GM03348 (cell line): ENCODE data around the gene FAM151B.
"Not testable (repeated sequence)": the region's sequence is repeated elsewhere in the genome, so short reads cannot be mapped to it uniquely, and the experiment has no call there.

Source experiments
- DNase-seq: peaks from one replicate; pipeline ENCODE4 v3.0.0; 2012; ENCODE audit warnings: low spot score

FAM151B gene, protein sequence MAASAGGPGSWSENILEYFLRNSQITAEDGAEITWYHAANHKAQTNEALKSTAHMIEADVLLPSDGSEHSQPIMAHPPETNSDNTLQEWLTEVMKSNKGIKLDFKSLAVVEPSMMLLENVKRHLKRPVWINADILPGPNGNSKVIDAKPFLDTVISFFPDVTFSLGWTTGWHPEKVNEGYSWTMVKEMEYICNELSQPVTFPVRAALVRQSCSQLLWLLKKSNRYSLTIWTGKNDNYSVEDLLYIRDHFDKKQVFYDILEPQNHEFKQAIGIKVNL

DNA sequence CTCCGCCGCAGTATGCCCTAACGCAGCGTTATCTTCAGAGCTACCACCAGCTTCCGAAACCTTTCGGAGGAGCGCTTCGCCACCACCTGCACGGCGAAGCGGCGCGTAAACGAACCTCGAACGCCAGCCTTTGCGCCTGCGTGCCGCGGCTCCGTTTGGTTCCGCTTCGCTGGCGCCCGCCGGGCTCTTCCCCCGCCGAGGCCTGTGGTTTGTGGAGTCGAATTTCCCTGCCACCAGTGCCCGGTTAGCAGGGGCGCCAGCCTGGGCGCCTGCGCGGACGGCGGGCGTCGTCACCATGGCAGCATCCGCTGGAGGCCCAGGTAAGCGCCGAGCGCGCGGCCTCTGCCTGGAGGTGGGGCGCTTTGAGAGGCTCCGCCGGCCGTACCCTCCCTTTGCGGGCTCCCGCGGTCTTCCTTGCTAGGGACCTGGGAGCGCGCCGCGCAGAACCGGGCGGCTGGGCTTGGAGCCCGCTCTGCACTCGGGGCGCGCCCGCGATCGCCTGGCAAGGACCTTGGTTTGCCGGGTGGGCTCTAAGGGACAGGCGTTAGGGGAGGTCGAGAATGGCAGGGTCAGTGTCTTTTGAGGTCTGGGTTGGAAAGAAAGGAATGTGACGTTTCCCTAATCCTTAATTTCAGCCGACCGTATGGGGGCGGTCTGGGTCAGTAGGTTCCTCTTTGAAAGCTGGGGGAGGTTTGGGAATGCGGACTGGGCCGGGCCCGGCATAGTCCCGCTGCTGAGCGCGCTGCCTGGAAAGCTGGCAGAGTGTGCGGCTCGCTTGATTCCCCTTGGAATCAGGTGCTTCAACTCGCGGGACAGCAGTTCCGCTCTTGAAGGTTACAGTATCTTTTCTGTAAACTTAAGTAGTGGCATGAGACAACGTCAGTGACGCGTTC, at the start of gene FAM151B:
Gene FAM151B, plus strand, starts transcription at position 272 of the 893 bp plus-strand sequence. Its CDS starts 24 bp downstream, at position 296.
- peak; percentile 95 for DNase-seq

DNA sequence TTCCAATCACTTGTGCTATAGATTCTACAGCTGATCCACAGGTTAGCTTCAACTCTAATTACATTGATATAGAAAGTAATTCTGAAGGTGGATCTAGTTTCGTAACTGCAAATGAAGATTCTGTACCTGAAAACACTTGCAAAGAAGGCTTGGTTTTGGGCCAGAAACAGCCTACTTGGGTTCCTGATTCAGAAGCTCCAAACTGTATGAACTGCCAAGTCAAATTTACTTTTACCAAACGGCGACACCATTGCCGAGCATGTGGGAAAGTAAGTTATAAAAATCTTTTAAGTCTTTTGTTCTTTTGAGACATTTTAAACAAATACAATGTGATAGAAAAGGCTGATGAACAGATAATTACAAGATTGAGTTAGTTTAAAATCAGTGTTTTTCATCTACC, 49.2 kb upstream of the FAM151B start:
- no peak for DNase-seq

DNA sequence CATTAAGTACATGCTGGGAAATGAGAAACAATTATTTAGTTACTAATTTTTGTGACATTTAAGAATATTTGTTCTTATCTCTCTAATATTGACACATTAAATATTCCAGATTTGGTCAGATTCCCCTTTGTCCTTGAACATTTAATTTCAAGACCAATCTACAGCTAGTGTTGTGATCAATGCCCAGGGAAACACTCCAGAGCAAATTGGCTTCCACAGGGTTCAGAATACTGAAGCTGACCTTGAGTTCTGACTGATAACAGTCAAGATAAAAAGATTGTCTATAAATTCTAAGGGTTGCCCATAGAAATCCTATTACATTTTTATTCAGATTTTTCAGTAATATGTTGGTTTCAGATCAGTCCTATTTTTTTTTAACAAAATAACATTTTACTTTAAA, 48.7 kb upstream of the FAM151B start:
- DNase-seq = no peak

DNA sequence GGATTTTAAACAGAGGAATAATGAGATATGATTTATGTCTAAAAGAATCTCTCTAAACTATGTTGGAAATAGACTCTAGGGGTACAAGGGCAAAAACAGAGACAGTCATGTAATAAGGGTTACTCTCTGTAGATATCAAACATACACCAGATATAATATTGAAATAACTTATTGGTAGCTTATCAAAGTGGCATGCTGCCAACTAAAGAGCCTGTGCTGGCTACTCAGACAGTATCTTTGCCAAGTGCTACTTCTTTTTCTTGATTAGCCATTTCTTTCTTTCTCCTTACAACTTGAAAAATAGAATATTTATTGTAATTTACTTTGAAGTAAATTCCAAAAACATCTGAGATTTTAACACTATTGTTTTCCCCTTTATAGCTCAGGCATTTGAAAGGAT, 45.2 kb upstream of the FAM151B start:
- DNase-seq = no peak

DNA sequence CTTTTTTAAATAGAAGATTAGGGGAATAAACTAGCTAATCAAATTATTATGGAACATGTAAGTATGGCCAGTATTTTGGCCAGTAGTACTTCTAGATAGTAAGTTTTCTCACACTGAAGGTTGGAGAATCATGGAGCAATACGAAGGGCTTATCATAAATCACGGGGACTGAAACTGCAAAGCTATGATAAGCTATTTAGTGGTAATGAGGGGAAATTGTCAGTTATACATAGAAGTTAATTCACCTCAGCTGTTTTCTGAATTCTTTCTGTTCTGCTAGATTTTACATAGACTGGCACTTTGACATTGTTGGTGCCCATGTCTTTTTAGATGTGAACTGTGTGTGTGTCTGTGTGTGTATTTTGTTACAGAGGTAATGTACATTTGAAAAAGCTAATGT, 34.5 kb upstream of the FAM151B start:
- DNase-seq = no peak

DNA sequence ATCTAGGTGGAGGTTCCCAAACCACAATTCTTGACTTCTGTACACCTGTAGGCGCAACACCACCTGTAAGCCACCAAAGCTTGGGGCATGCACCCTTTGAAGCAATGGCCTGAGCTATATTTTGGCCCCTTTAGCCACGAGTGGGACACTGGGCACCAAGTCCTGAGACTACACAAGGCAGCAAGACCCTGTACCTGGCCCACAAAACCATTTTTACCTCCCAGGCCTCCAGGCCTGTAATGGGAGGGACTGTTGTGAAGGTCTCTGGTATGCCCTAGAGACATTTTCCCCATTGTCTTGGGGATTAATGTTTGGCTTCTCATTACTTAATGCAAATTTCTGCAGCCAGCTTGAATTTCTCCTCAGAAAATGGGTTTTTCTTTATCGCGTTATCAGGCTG, 24.6 kb upstream of the FAM151B start:
- no peak for DNase-seq

DNA sequence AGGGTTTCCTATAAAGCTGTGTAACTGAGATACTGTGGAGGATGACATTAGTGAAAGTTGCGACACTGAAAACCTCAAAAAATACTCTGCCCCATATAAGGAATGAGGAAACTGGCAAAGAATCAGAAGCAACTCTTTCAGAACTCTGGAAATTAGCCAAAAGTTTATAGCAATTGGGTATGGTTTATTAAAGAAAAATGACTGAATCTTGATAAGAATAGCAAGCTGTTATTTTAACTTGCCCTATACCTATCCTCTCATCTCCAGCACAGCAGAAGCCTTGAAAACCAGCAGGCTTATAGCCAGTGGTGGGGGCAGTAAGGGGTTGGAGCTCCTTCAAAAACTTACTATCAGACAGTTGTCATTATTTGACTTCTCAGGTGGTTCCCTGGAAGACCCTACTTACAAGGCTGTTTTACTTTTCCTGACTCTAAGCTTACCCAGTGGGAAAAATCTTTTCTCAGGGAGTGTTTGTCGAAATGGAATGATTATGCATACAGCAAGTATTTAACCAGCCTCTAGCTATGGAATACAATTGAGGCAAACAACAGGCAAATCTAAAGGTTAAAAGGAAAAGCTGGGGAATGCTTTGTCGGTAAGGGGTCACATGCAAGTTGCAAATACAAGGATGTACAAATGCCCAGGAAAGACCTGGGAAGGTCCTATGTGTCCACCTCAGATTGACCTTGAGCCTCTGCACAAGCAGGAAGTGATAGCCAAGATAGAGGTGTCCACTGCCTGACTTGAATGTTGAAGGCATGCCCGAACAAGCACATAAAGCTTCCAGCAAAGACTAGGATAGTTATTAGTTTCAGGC, 21.0 kb upstream of the FAM151B start:
- peak; percentile 51 for DNase-seq

DNA sequence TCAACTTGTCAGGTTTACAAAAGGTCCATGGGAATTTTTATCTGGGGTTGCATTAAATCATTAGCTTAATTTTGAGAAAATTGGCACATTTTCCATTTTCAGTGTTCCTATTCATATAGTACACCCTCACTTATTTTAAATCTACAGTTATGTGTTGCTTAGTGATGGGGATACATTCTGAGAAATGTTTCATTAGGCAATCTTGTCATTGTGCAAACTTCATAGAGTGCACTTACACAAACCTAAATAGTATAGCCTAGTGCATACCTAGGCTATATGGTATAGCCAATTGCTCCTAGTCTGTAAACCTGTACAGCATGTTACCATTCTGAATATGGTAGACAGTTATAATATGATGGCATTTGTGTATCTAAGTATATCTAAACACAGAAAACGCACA, 19.8 kb upstream of the FAM151B start:
- DNase-seq = no peak

DNA sequence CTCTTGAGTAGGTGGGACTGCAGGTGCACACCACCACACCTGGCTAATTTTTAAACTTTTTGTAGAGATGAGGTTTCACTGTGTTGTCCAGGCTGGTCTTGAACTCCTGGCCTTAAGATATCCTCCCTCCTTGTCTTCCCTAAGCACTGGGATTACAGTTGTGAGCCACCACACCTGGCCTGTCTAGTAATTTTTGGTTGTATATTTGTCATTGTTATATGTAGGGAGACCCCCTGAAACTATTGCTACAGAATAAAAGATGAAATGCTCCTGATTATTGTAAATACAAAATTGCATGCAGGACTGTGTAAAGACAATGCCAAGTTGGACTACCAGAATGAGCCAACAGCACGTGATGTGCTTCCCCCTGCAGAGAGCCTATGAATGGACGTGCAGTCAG, 17.3 kb upstream of the FAM151B start:
- not testable (repeated sequence) for DNase-seq

DNA sequence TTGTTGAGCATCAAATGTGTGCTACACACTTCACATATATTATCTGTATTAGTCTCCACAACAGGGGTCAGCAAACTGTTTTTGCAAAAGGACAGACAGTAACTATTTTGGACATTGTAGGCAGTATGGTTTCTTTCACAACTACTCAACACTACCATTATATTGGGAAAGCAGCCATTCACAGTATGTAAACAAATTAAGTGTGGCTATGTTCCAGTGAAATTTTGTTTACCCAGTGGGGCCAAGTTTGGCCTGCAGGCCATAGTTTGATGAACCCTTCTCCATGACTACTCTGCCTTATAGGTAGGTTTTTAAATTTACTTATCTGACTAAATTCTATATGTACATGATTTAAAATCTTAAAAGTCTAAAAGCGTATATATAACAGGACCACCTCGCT, 13.0 kb upstream of the FAM151B start:
- DNase-seq = no peak

DNA sequence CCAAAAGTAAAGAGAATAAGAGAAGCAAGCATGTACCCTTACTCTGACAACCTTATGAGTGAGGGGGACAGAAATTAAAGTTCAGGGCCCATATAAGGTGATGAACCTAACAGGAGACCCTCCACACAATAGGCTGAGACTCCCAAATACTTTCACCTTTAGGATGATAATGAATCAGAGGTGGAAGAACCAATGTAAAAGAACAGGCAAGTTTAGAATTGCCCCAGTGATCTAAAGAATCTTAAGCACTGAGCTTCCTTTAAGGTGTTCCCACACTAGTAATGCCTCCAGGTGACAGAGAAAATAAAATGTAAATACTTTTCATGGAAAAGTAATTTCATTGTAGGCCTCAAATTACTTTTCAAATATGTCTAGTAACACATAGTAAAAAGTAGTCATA, 8.2 kb upstream of the FAM151B start:
- no peak for DNase-seq

DNA sequence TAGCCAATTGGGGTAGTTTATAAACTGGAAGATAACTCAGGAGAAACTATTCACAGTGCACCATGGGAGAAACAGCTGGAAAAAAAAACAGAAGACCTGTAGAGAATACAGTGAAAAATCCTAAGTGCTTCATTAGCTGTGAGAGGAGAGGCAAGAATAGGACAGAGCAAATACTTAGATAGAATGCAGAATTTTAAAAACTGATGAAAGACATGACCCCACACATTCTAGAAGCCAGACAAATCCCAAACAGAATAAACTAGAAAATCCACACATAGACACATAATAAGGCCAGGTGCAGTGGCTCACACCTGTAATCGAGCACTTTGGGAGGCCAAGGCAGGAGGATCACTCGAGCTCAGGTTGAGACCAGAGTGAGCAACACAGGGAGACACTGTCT, 7.5 kb upstream of the FAM151B start:
- no peak for DNase-seq

DNA sequence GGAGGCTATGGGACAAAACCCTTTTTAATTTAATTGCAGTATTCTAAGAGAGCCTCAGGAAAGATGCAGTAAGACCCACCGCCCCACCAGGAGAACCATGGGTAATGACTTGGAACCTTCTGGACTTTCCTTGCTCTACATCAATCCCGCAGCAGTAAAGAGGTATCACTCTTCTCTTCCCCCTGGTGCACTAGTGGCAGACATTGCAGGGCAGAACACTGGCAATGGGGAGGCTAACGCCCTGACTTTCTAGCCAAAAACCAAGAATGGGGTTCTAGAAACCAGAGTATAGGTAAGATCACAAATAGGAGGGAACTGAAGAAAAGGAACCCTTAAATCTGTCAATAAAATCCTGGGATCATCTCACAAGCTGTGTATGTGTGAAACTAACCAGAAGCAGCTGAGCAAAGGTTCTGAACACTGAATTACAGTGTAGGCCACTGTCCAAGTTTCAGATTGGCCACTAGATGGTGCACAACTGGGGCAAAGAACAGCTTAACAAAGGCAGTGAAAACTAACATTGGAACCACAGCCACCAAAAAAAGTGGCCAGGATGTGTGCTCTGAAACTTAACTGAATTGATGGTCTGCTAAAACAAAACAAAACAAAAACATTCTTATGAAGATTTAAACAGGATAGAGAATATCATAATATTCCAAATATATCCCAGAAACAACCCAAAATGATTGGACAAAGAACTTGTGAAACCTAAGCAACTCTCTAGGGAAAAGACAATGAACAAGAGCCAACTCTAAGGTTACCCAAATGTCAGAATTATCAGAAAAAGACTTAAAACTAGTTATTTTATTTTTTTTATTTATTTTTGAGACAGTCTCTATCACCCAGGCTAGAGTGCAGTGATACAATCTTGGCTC, 6.6 kb upstream of the FAM151B start:
- peak; percentile 70 for DNase-seq

DNA sequence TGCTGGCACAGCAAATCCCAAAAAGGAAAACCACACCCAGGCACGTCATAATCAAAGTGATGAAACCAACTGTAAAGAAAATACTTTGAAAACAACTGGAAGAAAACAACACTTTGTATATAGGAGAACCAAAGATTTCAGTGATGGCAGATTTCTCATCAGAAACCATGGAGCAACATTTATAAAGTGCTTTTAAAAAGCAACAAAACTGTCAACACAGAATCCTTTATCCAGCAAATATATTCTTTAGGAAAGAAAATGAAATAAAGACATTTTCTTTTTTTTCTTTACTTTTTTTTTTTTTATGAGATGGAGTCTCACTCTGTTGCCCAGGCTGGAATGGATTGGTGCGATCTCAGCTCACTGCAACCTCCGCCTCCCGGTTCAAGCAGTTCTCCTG, 5.3 kb upstream of the FAM151B start:
- no peak for DNase-seq

DNA sequence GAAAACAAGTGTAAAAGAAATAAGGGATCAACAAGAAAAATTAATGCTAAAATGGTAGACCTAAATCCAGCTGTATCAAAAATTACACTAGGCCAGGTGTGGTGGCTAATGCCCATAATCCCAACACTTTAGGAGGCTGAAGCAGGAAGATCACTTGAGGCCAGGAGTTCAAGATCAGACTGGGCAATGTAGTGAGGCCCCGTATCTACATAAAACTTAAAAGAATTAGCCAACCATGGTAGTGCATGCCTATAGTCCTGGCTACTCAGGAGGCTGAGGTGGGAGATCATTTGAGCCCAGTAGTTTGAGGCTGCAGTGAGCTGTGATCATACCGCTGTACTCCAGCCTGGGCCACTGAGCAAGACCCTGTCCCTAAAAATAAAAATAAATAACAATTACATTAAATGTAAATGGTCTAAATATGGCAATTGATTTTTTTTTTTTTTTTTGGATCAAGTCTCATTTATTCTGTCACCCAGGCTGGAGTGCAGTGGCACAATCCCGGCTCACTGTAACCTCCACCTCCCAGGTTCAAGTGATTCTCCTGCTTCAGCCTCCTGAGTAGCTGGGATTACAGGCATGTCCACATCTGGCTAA, 4.2 kb upstream of the FAM151B start:
- DNase-seq = no peak

DNA sequence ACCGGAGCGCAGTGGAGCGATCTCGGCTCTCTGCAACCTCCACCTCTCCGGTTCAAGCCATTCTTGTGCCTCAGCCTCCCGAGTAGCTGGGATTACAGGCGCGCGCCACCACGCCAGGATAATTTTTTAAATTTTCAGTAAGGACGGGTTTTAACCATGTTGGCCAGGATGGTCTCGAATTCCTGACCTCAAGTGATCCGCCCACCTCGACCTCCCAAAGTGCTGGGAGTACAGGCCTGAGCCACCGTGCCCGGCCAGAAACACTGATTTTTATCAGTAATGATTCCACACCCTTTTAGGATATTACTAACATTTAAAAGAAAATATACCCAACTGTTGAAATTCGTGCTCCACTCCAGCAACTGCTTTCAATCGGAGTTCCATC, 464 bp upstream of the FAM151B start:
- no peak for DNase-seq

DNA sequence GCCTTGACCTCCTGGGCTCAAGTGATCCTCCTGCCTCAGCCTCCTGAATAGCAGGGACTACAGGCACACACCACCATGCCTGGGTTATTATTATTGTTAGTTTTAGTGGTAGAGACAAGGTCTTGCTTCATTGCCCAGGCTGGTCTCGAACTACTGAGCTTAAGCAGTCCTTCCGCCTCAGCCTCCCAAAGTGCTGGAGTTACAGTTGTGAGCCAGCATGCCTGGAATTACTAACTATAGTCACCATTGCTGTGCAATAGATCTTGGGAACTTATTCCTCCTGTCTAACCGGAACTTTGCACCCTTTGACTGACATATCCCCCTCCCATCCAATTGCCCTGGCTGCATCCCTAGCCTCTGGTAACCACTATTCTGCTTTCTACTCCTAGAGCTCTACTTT, 3.4 kb downstream of the FAM151B start:
- DNase-seq = no peak

DNA sequence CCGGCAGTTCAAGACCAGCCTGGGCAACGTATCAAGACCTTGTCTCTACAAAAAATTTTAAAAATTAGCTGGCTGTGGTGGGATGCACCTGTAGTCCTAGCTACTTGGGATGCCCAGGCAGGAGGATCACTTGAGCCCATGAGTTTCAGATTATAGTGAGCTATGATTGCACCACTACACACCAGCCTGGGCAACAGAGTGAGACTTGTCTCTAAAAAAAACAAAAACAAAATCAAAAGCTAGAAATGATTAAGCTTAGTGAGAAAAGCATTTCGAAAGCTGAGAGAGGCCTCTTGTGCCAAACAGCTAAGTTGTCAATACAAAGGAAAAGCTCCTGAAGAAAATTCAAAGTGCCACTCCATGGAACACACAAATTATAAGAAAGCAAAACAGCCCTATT, 4.8 kb downstream of the FAM151B start:
- no peak for DNase-seq

DNA sequence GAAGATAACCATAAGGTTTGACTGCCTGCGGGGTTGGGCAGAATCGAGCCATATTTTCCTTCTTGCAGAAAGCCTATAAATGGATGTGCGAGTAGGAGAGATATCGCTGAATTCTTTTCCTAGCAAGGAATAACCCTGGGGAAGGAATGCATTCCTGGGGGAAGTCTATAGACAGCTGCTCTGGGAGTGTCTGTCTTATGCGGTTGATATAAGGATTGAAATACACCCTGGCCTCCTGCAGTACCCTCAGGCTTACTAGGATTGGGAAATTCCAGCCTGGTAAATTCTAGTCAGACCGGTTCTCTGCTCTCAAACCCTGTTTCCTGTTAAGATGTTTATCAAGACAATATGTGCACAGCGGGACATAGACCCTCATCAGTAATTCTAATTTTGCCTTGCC, 5.5 kb downstream of the FAM151B start:
- DNase-seq = not testable (repeated sequence)

DNA sequence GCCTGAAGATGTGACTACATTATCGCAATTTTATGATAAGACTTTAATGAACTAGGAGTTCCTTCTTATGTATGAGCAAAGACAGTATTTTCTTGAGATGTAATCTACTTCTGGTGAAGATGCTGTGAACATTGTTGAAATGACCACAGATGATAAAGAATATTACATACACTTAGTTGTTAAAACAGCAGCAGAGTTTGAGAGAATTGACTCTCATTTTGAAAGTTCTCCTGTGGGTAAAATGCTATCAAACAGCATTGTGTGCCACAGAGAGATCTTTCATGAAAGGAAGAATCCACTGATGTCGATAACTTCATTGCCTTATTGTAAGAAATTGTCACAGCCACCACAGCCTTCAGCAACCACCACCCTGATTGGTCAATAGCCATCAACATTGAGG, 8.0 kb downstream of the FAM151B start:
- no peak for DNase-seq

DNA sequence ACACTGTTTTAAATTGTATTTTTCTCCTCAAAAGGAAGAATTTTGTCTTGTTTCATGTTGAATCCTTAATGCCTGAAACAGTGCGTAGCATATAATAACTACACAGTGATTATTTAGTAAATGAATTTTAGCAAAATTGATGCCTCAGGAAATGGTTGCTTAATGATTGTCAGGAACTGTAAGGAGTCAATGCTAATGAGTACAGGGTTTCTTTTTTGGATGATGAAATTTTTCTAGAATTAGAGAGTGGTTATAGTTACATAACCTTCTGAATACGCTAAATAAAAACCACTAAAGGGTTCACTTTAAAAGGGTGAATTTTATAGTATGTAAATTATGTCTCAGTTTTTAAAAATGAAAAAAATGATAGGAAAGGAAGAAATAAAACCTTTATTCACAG, 14.9 kb downstream of the FAM151B start:
- DNase-seq = no peak
